Measurements from ENCODE around the gene COPB1. TPM values are rescaled to one million over a fixed set of nuclear protein-coding genes. Genes with fewer than 3 reads are reported as not detected.

COPB1 gene
- total and polyA plus RNA-seq, 9 donors = 77.5 to 128 (median 94.3) TPM

DNA sequence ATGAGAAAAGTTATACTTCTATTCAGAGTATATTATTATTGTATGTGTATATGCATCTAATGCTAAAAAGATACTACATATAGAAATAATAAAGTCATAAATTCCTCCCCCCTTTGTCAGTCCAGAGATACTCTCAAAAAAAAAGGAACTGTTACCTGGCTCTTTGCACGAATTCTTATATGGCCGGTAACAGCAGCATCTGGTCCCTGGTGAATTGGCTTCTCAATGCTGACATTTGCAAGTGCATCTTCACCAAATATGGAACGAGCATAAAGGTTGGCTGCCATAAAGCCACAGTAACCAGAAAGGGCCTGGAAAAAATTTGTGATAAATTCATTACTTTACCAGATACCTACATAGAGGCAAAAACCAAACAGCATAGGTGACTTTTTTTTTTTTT is 41.2 kb downstream of the COPB1 start:
- Histone ChIP-seq H3K27ac (ENCODE audit: low read length) (no peak overlapping the region), H3K27me3 (ENCODE audit: control insufficient read depth, insufficient read depth, low read length) (no peaks in the 10 kb centered on the region), H3K4me1 (ENCODE audit: control insufficient read depth, insufficient read depth, low read length) (no peaks in the 10 kb centered on the region), H3K4me3 (ENCODE audit: low read length) (no peak overlapping the region), H3K36me3 (ENCODE audit: control insufficient read depth, insufficient read depth, low read length) (peaks cover 37% of the 10 kb centered on the region), H3K9me3 (replicated peaks; ENCODE audit: control insufficient read depth, low read depth, low read length) (no peaks in the 10 kb centered on the region)
- DNase-seq = no peak
- WGBS (ENCODE audit: insufficient coverage) = no CpG with 5 or more reads among the region's 3 CpGs

DNA sequence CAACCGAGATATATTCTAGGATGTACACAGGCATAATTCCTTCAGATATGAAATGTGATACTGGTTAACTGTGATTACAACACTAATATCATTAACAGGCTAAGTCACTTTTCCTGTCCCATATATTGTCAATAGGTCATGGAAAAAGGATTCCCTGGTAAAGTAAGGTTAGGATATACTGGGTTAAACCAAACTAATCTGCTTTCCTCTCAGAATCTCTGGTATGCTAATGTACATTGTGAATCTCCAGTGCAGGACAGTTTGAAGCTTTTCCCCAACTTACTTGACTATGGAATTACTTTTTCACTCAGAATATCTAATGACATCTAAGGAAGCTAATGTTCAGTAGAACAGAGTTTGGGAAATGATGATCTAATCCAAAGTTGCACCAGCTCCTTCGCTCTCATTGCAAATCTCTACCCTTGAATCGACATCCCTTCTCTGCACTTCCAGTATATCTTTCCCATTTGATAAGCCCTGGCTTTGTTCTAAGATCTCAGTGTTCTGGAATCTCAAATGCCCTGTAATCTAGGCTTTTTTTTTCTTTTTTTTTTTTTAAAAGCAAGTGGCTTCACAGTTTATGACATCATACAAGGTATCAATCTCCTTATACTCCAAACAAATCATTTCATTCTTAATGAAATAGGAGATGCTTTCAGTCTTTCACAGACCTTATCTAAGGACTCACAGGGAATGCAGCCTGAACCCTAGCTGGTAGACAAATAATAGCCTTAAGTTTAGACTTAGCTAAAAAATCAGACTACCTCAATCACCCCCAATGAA is 43.8 kb downstream of the COPB1 start:
- Histone ChIP-seq H3K27ac (ENCODE audit: low read length) (no peak overlapping the region), H3K4me3 (ENCODE audit: low read length) (no peak overlapping the region), H3K9me3 (replicated peaks; ENCODE audit: control insufficient read depth, low read depth, low read length) (no peaks in the 10 kb centered on the region), H3K36me3 (ENCODE audit: control insufficient read depth, insufficient read depth, low read length) (peaks cover 19% of the 10 kb centered on the region), H3K27me3 (ENCODE audit: control insufficient read depth, insufficient read depth, low read length) (no peaks in the 10 kb centered on the region), H3K4me1 (ENCODE audit: control insufficient read depth, insufficient read depth, low read length) (no peaks in the 10 kb centered on the region)
- DNase-seq = no peak
- WGBS (ENCODE audit: insufficient coverage) = 95% methylated on average over 2 of the region's 3 CpGs

DNA sequence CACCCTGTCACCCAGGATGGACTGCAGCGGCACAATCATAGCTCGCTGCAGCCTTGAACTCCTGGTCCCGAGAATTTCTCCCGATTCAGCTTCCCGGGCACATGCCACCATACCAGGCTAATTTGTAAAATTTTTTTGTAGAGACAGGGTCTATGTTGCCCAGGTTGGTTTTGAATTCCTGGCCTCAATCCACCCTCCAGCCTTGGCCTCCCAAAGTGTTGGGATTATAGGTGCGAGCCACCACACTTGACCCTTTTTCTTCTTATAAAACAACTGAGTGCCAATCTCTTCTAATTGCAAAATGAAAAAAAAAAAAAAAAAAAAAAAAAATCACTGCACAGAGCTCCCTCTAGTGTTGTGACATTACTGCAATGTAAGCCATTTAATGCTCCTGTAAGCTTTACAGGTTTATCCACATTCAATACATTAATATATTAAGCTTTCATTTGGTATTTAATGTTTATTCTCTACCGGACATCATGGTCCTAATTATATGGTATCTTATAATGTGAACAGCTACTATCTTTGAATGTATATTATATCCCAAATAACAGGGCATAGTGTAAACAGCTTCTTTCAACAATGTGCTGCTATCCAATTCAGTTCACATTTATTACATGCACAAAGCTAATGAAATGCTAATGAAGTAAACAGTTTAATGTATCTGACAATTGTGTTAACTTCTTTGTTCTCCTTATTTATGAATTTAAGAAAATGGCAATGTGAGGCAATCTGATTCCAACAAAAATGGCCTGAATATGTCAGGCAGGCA is 44.6 kb downstream of the COPB1 start:
- H3K9me3 ChIP-seq (replicated peaks; ENCODE audit: control insufficient read depth, low read depth, low read length) = no peaks in the 10 kb centered on the region
- H3K4me3 ChIP-seq (ENCODE audit: low read length) = no peak overlapping the region
- H3K4me1 ChIP-seq (ENCODE audit: control insufficient read depth, insufficient read depth, low read length) = no peaks in the 10 kb centered on the region
- peaks cover 15% of the 10 kb centered on the region for H3K36me3 ChIP-seq (ENCODE audit: control insufficient read depth, insufficient read depth, low read length)
- H3K27ac ChIP-seq (ENCODE audit: low read length) = no peak overlapping the region
- no CpG with 5 or more reads among the region's 7 CpGs for WGBS (ENCODE audit: insufficient coverage)
- H3K27me3 ChIP-seq (ENCODE audit: control insufficient read depth, insufficient read depth, low read length) = no peaks in the 10 kb centered on the region
- DNase-seq = peak; percentile 25

DNA sequence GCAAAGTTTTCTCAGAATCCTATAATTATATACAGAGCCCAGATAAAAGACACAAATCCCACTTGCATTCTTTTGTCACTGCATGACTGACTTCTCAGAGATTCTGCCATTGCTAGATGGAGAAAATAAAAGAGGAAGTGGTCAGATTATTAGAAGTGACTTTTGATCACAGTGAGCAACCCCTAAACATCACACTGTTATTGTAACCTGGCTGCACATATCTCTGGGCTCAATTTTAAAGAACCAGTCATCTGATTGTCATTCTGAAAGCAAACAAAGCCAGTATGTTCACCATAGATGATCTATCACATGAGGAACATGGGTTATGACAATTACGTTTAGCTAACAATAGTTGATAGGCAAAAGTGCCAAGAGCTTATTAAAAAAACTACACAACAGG is 47.8 kb downstream of the COPB1 start:
- whole genome bisulfite sequencing (ENCODE audit: insufficient coverage) = no CpG with 5 or more reads among the region's 1 CpG
- DNase-seq = no peak
- H3K4me1 ChIP-seq (ENCODE audit: control insufficient read depth, insufficient read depth, low read length) = no peaks in the 10 kb centered on the region
- H3K27me3 ChIP-seq (ENCODE audit: control insufficient read depth, insufficient read depth, low read length) = no peaks in the 10 kb centered on the region
- no peak overlapping the region for H3K27ac ChIP-seq (ENCODE audit: low read length)
- no peak overlapping the region for H3K4me3 ChIP-seq (ENCODE audit: low read length)
- H3K36me3 ChIP-seq (ENCODE audit: control insufficient read depth, insufficient read depth, low read length) = peaks cover 2% of the 10 kb centered on the region
- no peaks in the 10 kb centered on the region for H3K9me3 ChIP-seq (replicated peaks; ENCODE audit: control insufficient read depth, low read depth, low read length)

DNA sequence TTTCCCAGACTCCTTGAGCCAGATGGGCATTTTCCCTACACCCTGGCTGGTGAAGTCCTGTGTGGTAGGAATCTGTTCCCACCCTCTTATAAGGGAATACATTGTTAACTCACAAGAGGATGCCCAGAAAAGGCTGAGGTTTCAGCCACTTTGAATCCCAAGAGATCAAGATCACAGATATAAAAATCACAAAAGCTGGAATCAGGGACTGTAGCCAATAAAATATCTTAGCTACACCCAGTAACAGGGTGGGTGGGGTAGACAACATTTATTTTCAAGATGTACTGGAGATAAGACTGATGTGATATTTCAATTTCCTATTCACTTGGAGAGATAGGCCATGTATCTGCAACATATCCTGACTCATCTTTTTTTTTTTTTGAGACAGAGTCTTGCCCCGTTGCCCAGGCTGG is 50.3 kb downstream of the COPB1 start:
- WGBS (ENCODE audit: insufficient coverage) = 43% methylated on average over 1 of the region's 1 CpG
- H3K27ac ChIP-seq (ENCODE audit: low read length) = no peak overlapping the region

DNA sequence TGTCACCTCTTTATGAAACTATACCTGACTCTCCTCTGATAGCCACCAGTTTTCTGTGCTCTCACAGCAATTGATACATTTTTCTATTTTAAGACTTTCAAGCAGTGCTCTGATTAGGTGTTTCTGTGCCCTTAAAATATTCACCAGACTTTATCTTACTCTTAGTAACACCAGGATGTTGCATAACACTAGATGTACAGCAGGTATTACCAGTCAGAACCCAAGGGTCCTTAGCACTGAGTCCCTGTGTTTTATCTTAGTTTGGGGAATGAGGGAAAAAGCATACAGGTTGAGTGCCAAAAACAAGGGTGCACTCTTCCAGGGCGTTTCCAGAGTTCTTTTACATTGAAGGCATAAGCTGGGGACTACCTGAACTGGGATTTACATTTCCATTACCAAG is 51.4 kb downstream of the COPB1 start:
- Histone ChIP-seq H3K4me1 (ENCODE audit: control insufficient read depth, insufficient read depth, low read length) (no peaks in the 10 kb centered on the region), H3K9me3 (replicated peaks; ENCODE audit: control insufficient read depth, low read depth, low read length) (no peaks in the 10 kb centered on the region), H3K36me3 (ENCODE audit: control insufficient read depth, insufficient read depth, low read length) (no peaks in the 10 kb centered on the region), H3K27ac (ENCODE audit: low read length) (no peak overlapping the region), H3K4me3 (ENCODE audit: low read length) (no peak overlapping the region), H3K27me3 (ENCODE audit: control insufficient read depth, insufficient read depth, low read length) (no peaks in the 10 kb centered on the region)
- 40% methylated on average over 1 of the region's 1 CpG for WGBS (ENCODE audit: insufficient coverage)
- no peak for DNase-seq

More for the DNA sequence above, 50.3 kb downstream of the COPB1 start:
- Histone ChIP-seq H3K4me3 (ENCODE audit: low read length) (no peak overlapping the region), H3K27me3 (ENCODE audit: control insufficient read depth, insufficient read depth, low read length) (no peaks in the 10 kb centered on the region), H3K4me1 (ENCODE audit: control insufficient read depth, insufficient read depth, low read length) (no peaks in the 10 kb centered on the region), H3K9me3 (replicated peaks; ENCODE audit: control insufficient read depth, low read depth, low read length) (no peaks in the 10 kb centered on the region), H3K36me3 (ENCODE audit: control insufficient read depth, insufficient read depth, low read length) (no peaks in the 10 kb centered on the region)
- peak; percentile 25 for DNase-seq

DNA sequence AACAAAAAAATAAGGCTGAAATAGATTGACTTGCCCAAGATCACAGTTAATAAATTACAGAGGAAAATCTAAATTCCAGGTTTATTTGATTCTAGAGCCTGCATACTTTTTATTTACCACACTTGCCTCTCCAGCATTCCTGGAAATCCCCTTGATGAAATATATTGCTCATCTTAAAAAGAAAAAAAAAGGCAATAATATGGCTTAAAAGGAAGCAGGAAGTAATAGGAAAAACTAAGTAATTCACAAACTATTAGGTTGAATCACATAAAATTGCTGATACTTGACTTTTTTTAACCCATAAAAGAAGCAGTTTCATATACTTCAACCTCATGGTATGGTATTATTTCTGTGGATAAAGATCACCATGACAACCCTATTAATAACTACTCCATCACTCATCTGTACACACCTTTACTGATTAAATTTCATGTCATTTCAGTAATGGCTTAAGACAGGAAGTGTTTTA is 52.9 kb downstream of the COPB1 start:
- Histone ChIP-seq H3K4me3 (ENCODE audit: low read length) (no peak overlapping the region), H3K4me1 (ENCODE audit: control insufficient read depth, insufficient read depth, low read length) (no peaks in the 10 kb centered on the region), H3K27ac (ENCODE audit: low read length) (no peak overlapping the region), H3K27me3 (ENCODE audit: control insufficient read depth, insufficient read depth, low read length) (no peaks in the 10 kb centered on the region), H3K9me3 (replicated peaks; ENCODE audit: control insufficient read depth, low read depth, low read length) (no peaks in the 10 kb centered on the region), H3K36me3 (ENCODE audit: control insufficient read depth, insufficient read depth, low read length) (no peaks in the 10 kb centered on the region)
- peak; percentile 21 for DNase-seq

DNA sequence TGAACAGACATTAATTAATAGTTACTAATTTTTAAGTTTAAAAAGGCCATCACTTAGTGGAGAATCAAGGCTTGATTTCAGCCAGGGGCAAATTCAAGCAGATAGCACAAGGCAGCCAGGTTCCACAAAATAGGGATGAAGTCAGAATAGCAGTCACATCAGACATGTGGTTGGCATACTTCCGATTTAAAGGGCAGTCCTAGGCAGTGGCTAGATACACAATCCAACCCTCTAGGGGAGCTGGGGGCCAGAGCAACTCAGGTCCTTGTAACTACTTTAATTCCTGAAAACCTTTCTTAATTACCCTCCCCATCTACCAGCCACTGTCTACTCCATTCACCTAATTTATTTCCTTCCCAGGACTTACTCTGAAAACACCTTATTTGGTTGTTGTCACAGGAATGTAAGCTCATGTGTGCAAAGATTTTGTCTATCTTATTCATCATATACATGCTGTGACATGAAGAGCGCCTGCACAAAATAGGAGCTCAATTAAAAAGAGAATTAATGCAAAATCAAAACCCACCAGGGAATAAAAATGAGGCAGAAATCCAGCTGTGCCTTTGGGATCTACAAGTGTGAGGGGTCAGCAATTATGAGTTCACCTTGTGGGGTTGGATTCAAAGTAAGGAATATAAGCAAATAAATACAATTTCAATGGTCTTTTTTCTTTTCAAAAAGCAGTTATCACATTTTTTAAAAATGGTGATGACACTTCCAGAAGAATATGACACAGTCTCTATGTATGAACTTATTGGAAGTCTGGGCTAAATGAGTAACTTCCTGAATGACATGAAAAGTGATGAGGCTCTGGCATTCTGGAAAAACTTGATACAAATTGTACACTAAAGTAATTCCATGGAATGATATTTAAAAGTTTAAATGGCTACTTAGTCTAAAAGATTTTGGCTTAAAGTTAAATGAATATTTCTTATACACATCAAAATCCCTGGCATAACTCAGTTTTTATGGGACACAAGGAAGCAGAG is 53.8 kb downstream of the COPB1 start:
- H3K36me3 ChIP-seq (ENCODE audit: control insufficient read depth, insufficient read depth, low read length) = no peaks in the 10 kb centered on the region
- H3K4me1 ChIP-seq (ENCODE audit: control insufficient read depth, insufficient read depth, low read length) = no peaks in the 10 kb centered on the region
- WGBS (ENCODE audit: insufficient coverage) = 55% methylated on average over 1 of the region's 2 CpGs
- H3K27ac ChIP-seq (ENCODE audit: low read length) = no peak overlapping the region
- no peak for DNase-seq
- no peaks in the 10 kb centered on the region for H3K27me3 ChIP-seq (ENCODE audit: control insufficient read depth, insufficient read depth, low read length)
- H3K4me3 ChIP-seq (ENCODE audit: low read length) = no peak overlapping the region
- H3K9me3 ChIP-seq (replicated peaks; ENCODE audit: control insufficient read depth, low read depth, low read length) = no peaks in the 10 kb centered on the region

DNA sequence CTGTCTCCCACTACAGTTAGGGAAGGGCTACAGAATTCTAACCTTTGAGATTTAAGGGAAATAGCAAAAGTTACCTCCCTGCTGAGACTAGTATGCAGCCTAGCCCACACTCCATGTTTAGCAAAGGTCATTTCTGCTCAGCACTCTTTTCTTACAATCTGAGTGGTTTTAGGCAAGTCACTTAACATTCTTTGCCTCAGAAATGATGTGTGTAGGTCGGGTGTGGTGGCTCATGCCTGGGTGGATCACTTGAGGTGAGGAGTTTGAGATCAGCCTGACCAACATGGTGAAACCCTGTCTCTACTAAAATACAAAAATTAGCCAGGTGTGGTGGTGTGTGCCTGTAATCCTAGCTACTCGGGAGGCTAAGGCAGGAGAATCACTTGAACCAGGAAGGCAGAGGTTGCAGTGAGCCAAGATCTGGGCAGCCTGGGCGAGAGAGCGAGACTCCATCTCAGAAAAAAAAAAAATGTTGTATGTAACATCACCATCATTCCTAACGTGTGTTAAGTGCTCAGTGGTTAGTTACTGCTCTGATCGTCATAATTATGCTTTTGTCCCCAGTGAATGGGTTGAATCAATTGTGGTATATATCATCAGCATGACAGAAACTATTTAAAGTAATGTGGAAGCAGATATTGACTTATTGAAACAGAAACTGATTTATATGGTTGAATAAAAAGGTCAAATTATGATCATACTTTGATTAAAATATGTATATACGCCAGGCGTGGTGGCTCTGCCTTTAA is 55.0 kb downstream of the COPB1 start:
- H3K4me3 ChIP-seq (ENCODE audit: low read length) = no peak overlapping the region
- no peaks in the 10 kb centered on the region for H3K27me3 ChIP-seq (ENCODE audit: control insufficient read depth, insufficient read depth, low read length)
- H3K27ac ChIP-seq (ENCODE audit: low read length) = no peak overlapping the region
- H3K4me1 ChIP-seq (ENCODE audit: control insufficient read depth, insufficient read depth, low read length) = no peaks in the 10 kb centered on the region
- DNase-seq = no peak
- no peaks in the 10 kb centered on the region for H3K9me3 ChIP-seq (replicated peaks; ENCODE audit: control insufficient read depth, low read depth, low read length)
- H3K36me3 ChIP-seq (ENCODE audit: control insufficient read depth, insufficient read depth, low read length) = no peaks in the 10 kb centered on the region
- no CpG with 5 or more reads among the region's 8 CpGs for WGBS (ENCODE audit: insufficient coverage)

Data from muscle of leg (tissue), 11 donors.